Breast epithelium (tissue), 3 donors: Measurements from ENCODE around the gene NUMA1.

ENCODE experiments used
- CTCF ChIP-seq, 3 donors: fragments of 450-650 bp; IDR thresholded peaks; one replicate each; pipeline ENCODE4 v1.5.1; 2016 to 2017; ENCODE audit warnings: antibody characterized with exemption in 3 of 3, mild to moderate bottlenecking in 3 of 3, moderate library complexity in 3 of 3
- POLR2AphosphoS5 ChIP-seq, 3 donors: sonication (generic); formaldehyde crosslinking; IDR thresholded peaks; one replicate each; pipeline ENCODE4 v1.6.1; 2017; ENCODE audit warnings: antibody characterized with exemption in 3 of 3

DNA sequence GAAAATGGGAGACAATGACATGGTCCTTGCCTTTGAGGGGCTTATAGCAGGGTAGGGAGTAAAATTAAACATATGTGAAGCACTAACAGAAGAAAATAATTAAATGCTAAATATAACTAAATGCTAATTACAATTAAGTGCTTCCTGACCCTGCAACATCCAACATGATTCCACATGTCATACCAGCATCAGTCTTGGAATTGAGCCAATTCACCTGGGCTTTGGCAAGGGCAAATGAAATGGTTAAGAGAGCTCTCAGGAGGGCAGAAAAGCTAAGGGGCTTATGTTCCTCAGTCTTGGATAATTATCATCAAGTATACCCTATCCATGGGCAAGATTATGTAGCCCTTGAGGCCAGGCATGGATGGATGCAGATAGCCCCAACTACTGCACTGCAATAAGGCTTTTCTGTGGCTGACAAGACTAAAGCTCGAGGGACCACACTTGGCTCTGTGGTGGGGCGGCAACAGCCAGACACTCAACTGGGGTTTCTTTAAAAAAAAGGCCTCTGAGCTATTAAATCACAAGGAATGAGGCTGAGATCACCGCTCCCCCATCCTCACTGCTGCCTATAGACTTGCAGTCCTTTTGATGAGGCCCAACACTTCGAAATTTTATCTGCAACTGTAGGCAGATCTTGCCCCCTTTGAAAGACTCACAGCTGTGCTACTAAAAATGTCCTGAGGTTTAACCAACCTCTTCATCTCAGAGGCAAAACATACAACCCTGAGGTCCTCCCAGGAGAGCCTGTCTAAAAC, 42.6 kb downstream of the NUMA1 start:
- no peak for TF ChIP-seq CTCF (IDR thresholded peaks at IDR 0.05)
- no peak for TF ChIP-seq POLR2AphosphoS5 (IDR thresholded peaks at IDR 0.05)
